Thyroid gland (tissue), 4 donors: ENCODE measurements around the gene POU2AF2.

Source experiments
- POLR2A ChIP-seq, 2 donors: fragments of 450-650 bp; IDR thresholded peaks; one replicate each; pipeline ENCODE4 v1.6.1; 2017; ENCODE audit warnings: antibody characterized with exemption in 2 of 2, mild to moderate bottlenecking in 2 of 2, moderate library complexity in 1 of 2
- TF ChIP-seq, protein P1 (sequence below), 6 experiments: fragments of 200-600 bp in 3 of 6; fragments of 450-650 bp in 3 of 6; sonication (generic) in 3 of 6; IDR thresholded peaks; one replicate each; pipeline ENCODE4 v1.5.1; 2016 to 2019; ENCODE audit warnings: antibody characterized with exemption in 6 of 6, mild to moderate bottlenecking in 2 of 6, inconsistent platforms in 1 of 6, moderate library complexity in 1 of 6

DNA sequence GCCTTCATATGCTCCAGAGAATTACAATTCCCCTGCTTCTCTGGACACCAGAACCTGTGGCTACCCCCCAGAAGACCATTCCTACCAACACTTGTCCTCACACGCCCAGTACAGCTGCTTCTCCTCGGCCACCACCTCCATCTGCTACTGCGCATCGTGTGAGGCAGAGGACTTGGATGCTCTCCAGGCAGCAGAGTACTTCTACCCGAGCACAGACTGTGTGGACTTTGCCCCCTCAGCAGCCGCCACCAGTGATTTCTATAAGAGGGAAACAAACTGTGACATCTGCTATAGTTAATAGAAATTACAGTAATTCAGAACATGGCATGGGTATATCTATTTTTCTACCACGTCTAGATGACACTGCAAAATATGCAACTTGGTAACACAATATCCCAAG, 62.6 kb downstream of the POU2AF2 start:
- TF ChIP-seq, protein P1, sequence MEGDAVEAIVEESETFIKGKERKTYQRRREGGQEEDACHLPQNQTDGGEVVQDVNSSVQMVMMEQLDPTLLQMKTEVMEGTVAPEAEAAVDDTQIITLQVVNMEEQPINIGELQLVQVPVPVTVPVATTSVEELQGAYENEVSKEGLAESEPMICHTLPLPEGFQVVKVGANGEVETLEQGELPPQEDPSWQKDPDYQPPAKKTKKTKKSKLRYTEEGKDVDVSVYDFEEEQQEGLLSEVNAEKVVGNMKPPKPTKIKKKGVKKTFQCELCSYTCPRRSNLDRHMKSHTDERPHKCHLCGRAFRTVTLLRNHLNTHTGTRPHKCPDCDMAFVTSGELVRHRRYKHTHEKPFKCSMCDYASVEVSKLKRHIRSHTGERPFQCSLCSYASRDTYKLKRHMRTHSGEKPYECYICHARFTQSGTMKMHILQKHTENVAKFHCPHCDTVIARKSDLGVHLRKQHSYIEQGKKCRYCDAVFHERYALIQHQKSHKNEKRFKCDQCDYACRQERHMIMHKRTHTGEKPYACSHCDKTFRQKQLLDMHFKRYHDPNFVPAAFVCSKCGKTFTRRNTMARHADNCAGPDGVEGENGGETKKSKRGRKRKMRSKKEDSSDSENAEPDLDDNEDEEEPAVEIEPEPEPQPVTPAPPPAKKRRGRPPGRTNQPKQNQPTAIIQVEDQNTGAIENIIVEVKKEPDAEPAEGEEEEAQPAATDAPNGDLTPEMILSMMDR (IDR thresholded peaks at IDR 0.05) = no peak
- no peak for TF ChIP-seq POLR2A (IDR thresholded peaks at IDR 0.05)
